ENCODE measurements around the gene DUSP23. TPM values are rescaled to one million over a fixed set of nuclear protein-coding genes. Genes with fewer than 3 reads are reported as not detected.

DUSP23 gene
- total and polyA plus RNA-seq, 2 donors (not counting 3 experiments of a cell fraction or from before 2014, with no cell fraction given) = 82.5 to 197 TPM

DNA sequence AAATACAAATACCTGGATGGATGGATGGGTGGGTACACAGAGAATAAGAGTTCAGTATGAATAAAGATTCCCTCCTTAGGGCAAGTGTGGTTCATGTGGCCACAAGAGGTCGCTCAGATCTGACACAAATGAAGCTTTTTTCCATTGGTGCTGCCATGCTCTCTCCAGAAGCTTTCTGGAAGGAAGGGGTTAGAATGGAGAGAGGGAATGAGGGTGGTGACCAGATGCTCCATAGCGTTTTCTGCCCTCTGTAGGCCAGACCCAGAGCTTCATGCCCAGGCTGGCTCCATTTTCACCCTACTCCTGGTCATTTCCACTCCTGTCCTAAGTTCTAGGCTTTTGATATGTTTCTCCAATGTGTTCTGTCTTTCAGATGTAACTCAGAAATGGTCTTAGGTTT lies 18.1 kb downstream of the DUSP23 start:
- POLR2A ChIA-PET = interaction anchor here (0.8 kb wide), 1 partner anchor 91 kb away, joined by 4 read pairs; no protein-coding TSS in a partner anchor
- DNase-seq (ENCODE audit: low read depth, low spot score) = peak; percentile 85
- dilution Hi-C loops (cut with MboI; ENCODE audit: extremely low pct_ligation_motif_present, low sequenced_read_pairs) = loop anchor here (5.0 to 25.0 kb wide), 2 partner anchors 93 to 312 kb away; no protein-coding TSS in a partner anchor
- no peaks in the 10 kb centered on the region for H3K79me2 ChIP-seq (ENCODE audit: control insufficient read depth, insufficient read depth, low read length)
- H3K9me3 ChIP-seq (replicated peaks; ENCODE audit: control insufficient read depth, insufficient read depth, low read length) = no peaks in the 10 kb centered on the region
- no peaks in the 10 kb centered on the region for H3K9me1 ChIP-seq (replicated peaks; ENCODE audit: control insufficient read depth, extremely low read depth, insufficient read depth, low read length)
- H3K9ac ChIP-seq (replicated peaks; ENCODE audit: extremely low read depth, insufficient read depth, low read length) = no peak overlapping the region
- peak; percentile 97 for FAIRE-seq
- intact Hi-C loops (cut with micrococcal nuclease) = loop anchor here (1.0 kb wide), 8 partner anchors 19 to 667 kb away; partner anchors contain the start of gene DUSP23
- H3K36me3 ChIP-seq (ENCODE audit: control insufficient read depth in 2 of 2, extremely low read depth in 1 of 2, insufficient read depth in 2 of 2, low read length in 2 of 2) = no peaks in the 10 kb centered on the region
- H3K4me1 ChIP-seq (ENCODE audit: control insufficient read depth, extremely low read depth, insufficient read depth, low read length) = no peaks in the 10 kb centered on the region
- TF ChIP-seq MYC (IDR thresholded peaks at IDR 0.05; ENCODE audit: low read depth, low read length) = no peak
- TF ChIP-seq, protein P1, sequence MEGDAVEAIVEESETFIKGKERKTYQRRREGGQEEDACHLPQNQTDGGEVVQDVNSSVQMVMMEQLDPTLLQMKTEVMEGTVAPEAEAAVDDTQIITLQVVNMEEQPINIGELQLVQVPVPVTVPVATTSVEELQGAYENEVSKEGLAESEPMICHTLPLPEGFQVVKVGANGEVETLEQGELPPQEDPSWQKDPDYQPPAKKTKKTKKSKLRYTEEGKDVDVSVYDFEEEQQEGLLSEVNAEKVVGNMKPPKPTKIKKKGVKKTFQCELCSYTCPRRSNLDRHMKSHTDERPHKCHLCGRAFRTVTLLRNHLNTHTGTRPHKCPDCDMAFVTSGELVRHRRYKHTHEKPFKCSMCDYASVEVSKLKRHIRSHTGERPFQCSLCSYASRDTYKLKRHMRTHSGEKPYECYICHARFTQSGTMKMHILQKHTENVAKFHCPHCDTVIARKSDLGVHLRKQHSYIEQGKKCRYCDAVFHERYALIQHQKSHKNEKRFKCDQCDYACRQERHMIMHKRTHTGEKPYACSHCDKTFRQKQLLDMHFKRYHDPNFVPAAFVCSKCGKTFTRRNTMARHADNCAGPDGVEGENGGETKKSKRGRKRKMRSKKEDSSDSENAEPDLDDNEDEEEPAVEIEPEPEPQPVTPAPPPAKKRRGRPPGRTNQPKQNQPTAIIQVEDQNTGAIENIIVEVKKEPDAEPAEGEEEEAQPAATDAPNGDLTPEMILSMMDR (IDR thresholded peaks at IDR 0.05; ENCODE audit: extremely low read depth in 1 of 2, insufficient read depth in 1 of 2, low read depth in 1 of 2, low read length in 2 of 2) = peak; percentile 75 to 77
- no peak overlapping the region for H3K27ac ChIP-seq (ENCODE audit: insufficient read depth, low read depth, low read length)
- BruUV-seq (replicated peaks) = no TSS peak
- CTCF ChIA-PET = interaction anchor here (0.6 to 11.5 kb wide), 68 partner anchors 10 to 674 kb away, joined by 3 to 623 read pairs (median 5); partner anchors contain the start of genes CFAP45, DUSP23, IGSF9 and SLAMF8
- H3K4me2 ChIP-seq (ENCODE audit: insufficient read depth, low read length) = no peak overlapping the region
- H3K27me3 ChIP-seq (ENCODE audit: control insufficient read depth in 2 of 2, insufficient read depth in 2 of 2, low read length in 2 of 2) = no peaks in the 10 kb centered on the region
- H4K20me1 ChIP-seq (replicated peaks; ENCODE audit: control insufficient read depth, extremely low read depth, insufficient read depth, low read length) = no peaks in the 10 kb centered on the region
- H3K4me3 ChIP-seq (replicated peaks in 1 of 3; ENCODE audit: insufficient read depth in 1 of 3, low read depth in 1 of 3, low read length in 3 of 3) = no peak overlapping the region
- no peak overlapping the region for H2AFZ ChIP-seq (ENCODE audit: low read depth, low read length)

DNA sequence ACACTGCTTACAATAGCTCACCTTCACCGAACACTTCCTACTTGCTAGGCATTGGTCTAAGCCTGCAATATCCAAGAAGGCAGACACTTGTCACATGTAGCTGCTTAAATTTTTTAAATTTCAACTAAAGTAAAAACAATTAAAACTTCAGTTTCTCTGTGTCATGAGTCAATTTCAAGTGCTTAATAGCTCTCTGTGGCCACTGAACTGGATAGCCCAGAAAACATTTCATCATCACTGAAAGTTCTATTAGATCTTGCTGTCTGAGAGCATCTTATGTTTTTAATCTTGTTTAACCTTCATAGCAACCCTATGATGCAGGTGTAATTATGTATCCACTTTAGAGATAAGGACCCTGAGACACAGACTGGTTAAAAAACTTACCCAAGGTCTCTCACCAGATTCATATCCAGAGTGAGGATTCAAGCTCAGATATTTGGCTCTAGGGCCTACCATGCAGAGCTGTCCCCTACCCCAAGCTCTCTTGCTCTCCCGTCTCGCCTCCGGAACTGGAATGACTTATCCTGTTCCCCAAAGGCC lies 18.8 kb downstream of the DUSP23 start:
- TF ChIP-seq GATA2 (IDR thresholded peaks at IDR 0.05; ENCODE audit: insufficient read depth, insufficient read length, low read depth, low read length) (no peak), JUN (IDR thresholded peaks at IDR 0.05; ENCODE audit: borderline replicate concordance, insufficient read depth, insufficient read length, low read depth) (no peak), POLR2AphosphoS5 (IDR thresholded peaks at IDR 0.05; ENCODE audit: insufficient read depth, low read depth, low read length) (no peak), FOS (IDR thresholded peaks at IDR 0.05; ENCODE audit: borderline replicate concordance, insufficient read depth, low read length) (no peak), EZH2 (IDR thresholded peaks at IDR 0.05; ENCODE audit: borderline replicate concordance, low read depth, low read length, severe bottlenecking) (no peak), MYC (IDR thresholded peaks at IDR 0.05; ENCODE audit: low read depth, low read length) (no peak), POLR2A (IDR thresholded peaks at IDR 0.05; ENCODE audit: low read depth, low read length) (no peak)
- TF ChIP-seq, protein P2, sequence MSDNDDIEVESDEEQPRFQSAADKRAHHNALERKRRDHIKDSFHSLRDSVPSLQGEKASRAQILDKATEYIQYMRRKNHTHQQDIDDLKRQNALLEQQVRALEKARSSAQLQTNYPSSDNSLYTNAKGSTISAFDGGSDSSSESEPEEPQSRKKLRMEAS (IDR thresholded peaks at IDR 0.05; ENCODE audit: insufficient read depth, insufficient read length) = no peak
- TF ChIP-seq, protein P1 (IDR thresholded peaks at IDR 0.05; ENCODE audit: extremely low read depth in 1 of 2, insufficient read depth in 1 of 2, low read depth in 1 of 2, low read length in 2 of 2) = no peak
- no peak overlapping the region for H3K27ac ChIP-seq (ENCODE audit: insufficient read depth, low read depth, low read length)
- BruUV-seq (replicated peaks) = no TSS peak
- H2AFZ ChIP-seq (ENCODE audit: low read depth, low read length) = no peak overlapping the region
- H3K27me3 ChIP-seq (ENCODE audit: control insufficient read depth in 2 of 2, insufficient read depth in 2 of 2, low read length in 2 of 2) = no peaks in the 10 kb centered on the region
- DNase-seq (ENCODE audit: low read depth, low spot score) (no peak), FAIRE-seq (no peak)
- no peak overlapping the region for H3K9ac ChIP-seq (replicated peaks; ENCODE audit: extremely low read depth, insufficient read depth, low read length)
- ChIA-PET CTCF (interaction anchor here (0.6 to 11.5 kb wide), 68 partner anchors 9 to 675 kb away, joined by 3 to 623 read pairs (median 5); partner anchors contain the start of genes CFAP45, DUSP23, IGSF9 and SLAMF8), POLR2A (interaction anchor here (0.8 kb wide), 1 partner anchor 90 kb away, joined by 4 read pairs; no protein-coding TSS in a partner anchor)
- no peak overlapping the region for H3K4me2 ChIP-seq (ENCODE audit: insufficient read depth, low read length)
- no peak overlapping the region for H3K4me3 ChIP-seq (replicated peaks in 1 of 3; ENCODE audit: insufficient read depth in 1 of 3, low read depth in 1 of 3, low read length in 3 of 3)
- no peaks in the 10 kb centered on the region for H3K36me3 ChIP-seq (ENCODE audit: control insufficient read depth in 2 of 2, extremely low read depth in 1 of 2, insufficient read depth in 2 of 2, low read length in 2 of 2)
- intact Hi-C loops (cut with micrococcal nuclease) = loop anchor here (1.0 kb wide), 7 partner anchors 19 to 667 kb away; partner anchors contain the start of gene DUSP23
- H3K9me3 ChIP-seq (replicated peaks; ENCODE audit: control insufficient read depth, insufficient read depth, low read length) = no peaks in the 10 kb centered on the region
- H3K9me1 ChIP-seq (replicated peaks; ENCODE audit: control insufficient read depth, extremely low read depth, insufficient read depth, low read length) = no peaks in the 10 kb centered on the region
- no peaks in the 10 kb centered on the region for H4K20me1 ChIP-seq (replicated peaks; ENCODE audit: control insufficient read depth, extremely low read depth, insufficient read depth, low read length)
- dilution Hi-C loops (cut with MboI; ENCODE audit: extremely low pct_ligation_motif_present, low sequenced_read_pairs) = loop anchor here (5.0 to 25.0 kb wide), 2 partner anchors 93 to 312 kb away; no protein-coding TSS in a partner anchor
- no peaks in the 10 kb centered on the region for H3K4me1 ChIP-seq (ENCODE audit: control insufficient read depth, extremely low read depth, insufficient read depth, low read length)
- H3K79me2 ChIP-seq (ENCODE audit: control insufficient read depth, insufficient read depth, low read length) = no peaks in the 10 kb centered on the region
